Loucy (cell line): ENCODE results near the gene NKAIN2.

Experiments
- CTCF ChIP-seq: fragments of 200-600 bp; sonication (generic); conservative IDR thresholded peaks from 2 replicates; pipeline ENCODE4 v1.5.1; 2014; ENCODE audit warnings: mild to moderate bottlenecking, antibody characterized with exemption, low read length
- EZH2phosphoT487 ChIP-seq: fragments of 200-600 bp; IDR thresholded peaks from 2 replicates; pipeline ENCODE4 v1.6.1; 2018; ENCODE audit warnings: antibody characterized with exemption, mild to moderate bottlenecking, moderate library complexity, borderline replicate concordance

- TF ChIP-seq CTCF (no peak), EZH2phosphoT487 (no peak)
These were observed 466.1 kb downstream of the NKAIN2 start for GRCh38 chr6:124269733-124270132.
